H9 (cell line): ENCODE results near the gene CDK8. TPM values are rescaled to one million over a fixed set of nuclear protein-coding genes. Genes with fewer than 3 reads are reported as not detected.

ENCODE experiments used
- DNase-seq: peaks from one replicate; pipeline ENCODE4 v3.0.0-alpha.2; 2017
- H2AFZ ChIP-seq: one replicate; pipeline ENCODE4 v1.6.1; 2013; ENCODE audit warnings: mild to moderate bottlenecking, low read length, control low read depth, moderate library complexity
- H2AK5ac ChIP-seq: 2 replicates; pipeline ENCODE4 v1.6.1; 2013; ENCODE audit warnings: low read length, control low read depth, mixed read lengths; ENCODE audit not compliant: insufficient read length
- H2BK120ac ChIP-seq: one replicate; pipeline ENCODE4 v1.6.1; 2013; ENCODE audit warnings: low read depth, mild to moderate bottlenecking, low read length, control low read depth, inconsistent platforms; ENCODE audit not compliant: poor library complexity, severe bottlenecking
- H2BK12ac ChIP-seq: 2 replicates; pipeline ENCODE4 v1.6.1; 2013; ENCODE audit warnings: low read length, control low read depth, mixed read lengths, low read depth; ENCODE audit not compliant: insufficient read length
- H2BK15ac ChIP-seq: 2 replicates; pipeline ENCODE4 v1.6.1; 2013; ENCODE audit warnings: low read depth, low read length, control low read depth
- H2BK20ac ChIP-seq: one replicate; pipeline ENCODE4 v1.6.1; 2013; ENCODE audit warnings: low read depth, mild to moderate bottlenecking, low read length, control low read depth, inconsistent platforms; ENCODE audit not compliant: poor library complexity, severe bottlenecking
- H2BK5ac ChIP-seq: 2 replicates; pipeline ENCODE4 v1.6.1; 2013; ENCODE audit warnings: low read length, control low read depth, mixed read lengths; ENCODE audit not compliant: insufficient read length
- H3K14ac ChIP-seq: 2 replicates; pipeline ENCODE4 v1.6.1; 2013; ENCODE audit warnings: low read length, control low read depth; ENCODE audit not compliant: insufficient read depth
- H3K18ac ChIP-seq: 2 replicates; pipeline ENCODE4 v1.6.1; 2013; ENCODE audit warnings: low read depth, mild to moderate bottlenecking, mixed read lengths, low read length, control low read depth; ENCODE audit not compliant: insufficient read length
- H3K23ac ChIP-seq: 2 replicates; pipeline ENCODE4 v1.6.1; 2013; ENCODE audit warnings: low read length, control low read depth, mixed read lengths, low read depth; ENCODE audit not compliant: insufficient read length
- H3K23me2 ChIP-seq: 2 replicates; pipeline ENCODE4 v1.6.1; 2013; ENCODE audit warnings: low read depth, mild to moderate bottlenecking, mixed read lengths, low read length, control low read depth; ENCODE audit not compliant: insufficient read length, poor library complexity, severe bottlenecking
- H3K27ac ChIP-seq: 2 replicates; pipeline ENCODE4 v1.5.1; 2013; ENCODE audit warnings: low read length, control low read depth, mixed read lengths, low read depth; ENCODE audit not compliant: insufficient read length
- H3K27me3 ChIP-seq: 2 replicates; pipeline ENCODE4 v1.6.1; 2013; ENCODE audit warnings: low read length, control low read depth, inconsistent platforms; ENCODE audit not compliant: insufficient read depth
- H3K4ac ChIP-seq: 2 replicates; pipeline ENCODE4 v1.6.1; 2013; ENCODE audit warnings: low read depth, mild to moderate bottlenecking, control low read depth, inconsistent platforms, low read length, moderate library complexity
- H3K4me1 ChIP-seq: 2 replicates; pipeline ENCODE4 v1.6.1; 2013; ENCODE audit warnings: low read length, control low read depth, inconsistent platforms; ENCODE audit not compliant: insufficient read depth
- H3K4me2 ChIP-seq: 2 replicates; pipeline ENCODE4 v1.6.1; 2013; ENCODE audit warnings: low read length, control low read depth, mixed read lengths; ENCODE audit not compliant: insufficient read length, insufficient read depth
- H3K56ac ChIP-seq: 2 replicates; pipeline ENCODE4 v1.6.1; 2013; ENCODE audit warnings: low read depth, mild to moderate bottlenecking, mixed read lengths, low read length, control low read depth; ENCODE audit not compliant: insufficient read length
- H3K79me1 ChIP-seq: 2 replicates; pipeline ENCODE4 v1.6.1; 2013; ENCODE audit warnings: low read depth, mild to moderate bottlenecking, moderate library complexity, low read length, control low read depth, inconsistent platforms; ENCODE audit not compliant: insufficient read depth, poor library complexity, severe bottlenecking
- H3K79me2 ChIP-seq: 2 replicates; pipeline ENCODE4 v1.6.1; 2013; ENCODE audit warnings: low read length, control low read depth, inconsistent platforms; ENCODE audit not compliant: insufficient read depth
- H3K9ac ChIP-seq: 2 replicates; pipeline ENCODE4 v1.6.1; 2013; ENCODE audit warnings: low read length, control low read depth, mixed read lengths; ENCODE audit not compliant: insufficient read length; ENCODE audit errors: extremely low read depth
- H3K9me3 ChIP-seq: one replicate; pipeline ENCODE4 v1.6.1; 2013; ENCODE audit warnings: low read depth, low read length, inconsistent platforms; ENCODE audit not compliant: control insufficient read depth
- H3T11ph ChIP-seq: one replicate; pipeline ENCODE4 v1.6.1; 2013; ENCODE audit warnings: mild to moderate bottlenecking, low read length, control low read depth, inconsistent platforms
- H4K20me1 ChIP-seq: one replicate; pipeline ENCODE4 v1.6.1; 2013; ENCODE audit not compliant: control insufficient read depth, insufficient read length, insufficient read depth
- H4K5ac ChIP-seq: 2 replicates; pipeline ENCODE4 v1.6.1; 2013; ENCODE audit warnings: low read depth, mild to moderate bottlenecking, mixed read lengths, low read length, control low read depth; ENCODE audit not compliant: insufficient read length
- H4K8ac ChIP-seq: replicated peaks from 2 replicates; pipeline ENCODE4 v1.6.1; 2013; ENCODE audit warnings: low read length, control low read depth, mixed read lengths, low read depth; ENCODE audit not compliant: insufficient read length
- H4K91ac ChIP-seq: 2 replicates; pipeline ENCODE4 v1.6.1; 2013; ENCODE audit warnings: low read depth, mild to moderate bottlenecking, moderate library complexity, mixed read lengths, low read length, control low read depth; ENCODE audit not compliant: insufficient read length
- H3K27ac Mint-ChIP-seq, 3 experiments: 2 replicates in 2 of 3; 3 replicates in 1 of 3; pipeline ENCODE4 v1.8.0; 2020 to 2021; ENCODE audit warnings: mixed read lengths in 3 of 3, mild to moderate bottlenecking in 1 of 3, moderate library complexity in 1 of 3
- H3K27me3 Mint-ChIP-seq: 2 replicates; pipeline ENCODE4 v1.8.0; 2021; ENCODE audit warnings: low read depth, mild to moderate bottlenecking, moderate library complexity, mixed read lengths
- H3K36me3 Mint-ChIP-seq, 3 experiments: 2 replicates in 2 of 3; 3 replicates in 1 of 3; pipeline ENCODE4 v1.8.0; 2020 to 2021; ENCODE audit warnings: low read depth in 3 of 3, mixed read lengths in 3 of 3; ENCODE audit not compliant: insufficient read depth in 1 of 3
- H3K4me1 Mint-ChIP-seq, 2 experiments: 2 replicates each; pipeline ENCODE4 v1.8.0; 2020; ENCODE audit warnings: mixed read lengths in 2 of 2
- H3K4me3 Mint-ChIP-seq, 2 experiments: 2 replicates in 1 of 2; 3 replicates in 1 of 2; pipeline ENCODE4 v1.8.0; 2020 to 2021; ENCODE audit warnings: mild to moderate bottlenecking in 2 of 2, mixed read lengths in 2 of 2, moderate library complexity in 1 of 2
- H3K9me3 Mint-ChIP-seq, 2 experiments: 2 replicates in 1 of 2; 3 replicates in 1 of 2; pipeline ENCODE4 v1.8.0; 2020; ENCODE audit warnings: mild to moderate bottlenecking in 2 of 2, mixed read lengths in 2 of 2, moderate library complexity in 1 of 2
- WGBS: extraction: QIAGEN DNeasy Blood & Tissue Kit; methylation state at CpG from one replicate; pipeline ENCODE4 v1.1.7; 2013; ENCODE audit warnings: missing lambda C conversion rate, low lambda C conversion rate, mixed read lengths; ENCODE audit not compliant: insufficient read length; ENCODE audit errors: extremely low coverage; 5-methylcytosine and 5-hydroxymethylcytosine counted together
- total RNA-seq: library from RNA; stranded (reverse); gene quantifications from 2 replicates; pipeline ENCODE4 v1.2.1, GENCODE V29; 2021
- TF ChIP-seq, protein P1 (sequence below): fragments of 200-600 bp; sonication (generic); conservative IDR thresholded peaks from 3 replicates; pipeline ENCODE4 v1.8.0; 2021; ENCODE audit warnings: antibody characterized with exemption, mild to moderate bottlenecking

The CDK8 gene
- total RNA-seq, 1 experiment from 2014 or later, result 18.1 TPM

DNA sequence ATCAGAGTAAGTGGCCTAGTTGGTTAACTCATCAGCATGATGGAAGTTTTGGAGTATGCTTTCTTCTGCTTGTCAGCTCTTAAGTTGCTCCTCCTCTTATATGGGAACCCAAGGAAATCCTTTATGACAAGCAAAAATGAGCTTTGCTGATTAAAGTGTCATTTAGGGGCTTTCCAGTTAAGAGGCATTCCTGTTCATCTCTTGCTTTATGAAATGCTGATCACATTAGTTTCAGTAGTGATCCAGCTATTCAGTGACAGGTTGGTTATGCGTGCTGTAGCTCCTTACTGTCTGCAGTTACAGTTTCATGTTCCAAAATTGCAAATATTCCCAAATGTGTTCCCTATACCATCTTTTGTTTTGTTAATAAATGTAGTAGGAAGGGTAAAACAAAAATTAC is 146.6 kb downstream of the CDK8 start:
- no peak overlapping the region for H2BK12ac ChIP-seq
- H3K27ac Mint-ChIP-seq, result no peak overlapping the region
- TF ChIP-seq, protein P1, sequence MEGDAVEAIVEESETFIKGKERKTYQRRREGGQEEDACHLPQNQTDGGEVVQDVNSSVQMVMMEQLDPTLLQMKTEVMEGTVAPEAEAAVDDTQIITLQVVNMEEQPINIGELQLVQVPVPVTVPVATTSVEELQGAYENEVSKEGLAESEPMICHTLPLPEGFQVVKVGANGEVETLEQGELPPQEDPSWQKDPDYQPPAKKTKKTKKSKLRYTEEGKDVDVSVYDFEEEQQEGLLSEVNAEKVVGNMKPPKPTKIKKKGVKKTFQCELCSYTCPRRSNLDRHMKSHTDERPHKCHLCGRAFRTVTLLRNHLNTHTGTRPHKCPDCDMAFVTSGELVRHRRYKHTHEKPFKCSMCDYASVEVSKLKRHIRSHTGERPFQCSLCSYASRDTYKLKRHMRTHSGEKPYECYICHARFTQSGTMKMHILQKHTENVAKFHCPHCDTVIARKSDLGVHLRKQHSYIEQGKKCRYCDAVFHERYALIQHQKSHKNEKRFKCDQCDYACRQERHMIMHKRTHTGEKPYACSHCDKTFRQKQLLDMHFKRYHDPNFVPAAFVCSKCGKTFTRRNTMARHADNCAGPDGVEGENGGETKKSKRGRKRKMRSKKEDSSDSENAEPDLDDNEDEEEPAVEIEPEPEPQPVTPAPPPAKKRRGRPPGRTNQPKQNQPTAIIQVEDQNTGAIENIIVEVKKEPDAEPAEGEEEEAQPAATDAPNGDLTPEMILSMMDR, result no peak
- no peak overlapping the region for H2AFZ ChIP-seq
- H3K56ac ChIP-seq, result no peak overlapping the region
- H3K9ac ChIP-seq, result no peak overlapping the region
- H3K4me3 Mint-ChIP-seq, result no peak overlapping the region
- H2AK5ac ChIP-seq, result no peak overlapping the region
- no peaks in the 10 kb centered on the region for H3K9me3 ChIP-seq
- WGBS, result no CpG with 5 or more reads among the region's 1 CpG
- no peak overlapping the region for H3K27ac ChIP-seq
- H3K4me2 ChIP-seq, result no peak overlapping the region
- no peaks in the 10 kb centered on the region for H3K4me1 ChIP-seq
- DNase-seq, result no peak
- H3K14ac ChIP-seq, result no peak overlapping the region
- no peak overlapping the region for H3K23ac ChIP-seq
- no peak overlapping the region for H2BK5ac ChIP-seq
- no peak overlapping the region for H4K91ac ChIP-seq
- no peaks in the 10 kb centered on the region for H3K4me1 Mint-ChIP-seq
- no peak overlapping the region for H4K8ac ChIP-seq
- H4K5ac ChIP-seq, result no peak overlapping the region
- H2BK20ac ChIP-seq, result no peak overlapping the region
- H3K27me3 ChIP-seq, result no peaks in the 10 kb centered on the region; the same call in 1 of the 2 replicates
- no peak overlapping the region for H3T11ph ChIP-seq
- H3K36me3 Mint-ChIP-seq, result peaks cover 6 to 37% (median 14%) of the 10 kb centered on the region in 3 experiments; a peak in 6 of 7 replicates
- no peaks in the 10 kb centered on the region for H3K79me1 ChIP-seq
- H3K18ac ChIP-seq, result no peak overlapping the region
- no peaks in the 10 kb centered on the region for H4K20me1 ChIP-seq
- no peak overlapping the region for H2BK120ac ChIP-seq
- H3K4ac ChIP-seq, result no peak overlapping the region
- H3K27me3 Mint-ChIP-seq, result no peaks in the 10 kb centered on the region
- no peaks in the 10 kb centered on the region for H3K23me2 ChIP-seq
- H3K79me2 ChIP-seq, result no peaks in the 10 kb centered on the region
- no peak overlapping the region for H2BK15ac ChIP-seq
- H3K9me3 Mint-ChIP-seq, result no peaks in the 10 kb centered on the region
